NOMO-1 treated with dmso at 0.1 percent for 144 hours (cell line): ENCODE results near the gene FAM234A.
"Not testable (repeated sequence)": the region's sequence is repeated elsewhere in the genome, so short reads cannot be mapped to it uniquely, and the experiment has no call there.

Source experiments
- DNase-seq: peaks from one replicate; lab custom pipeline; 2025; ENCODE audit not compliant: unreplicated experiment; lab: John Stamatoyannopoulos, UW

Gene FAM234A

GRCh38 chr16:263944-264343, 29.3 kb downstream of the FAM234A start:
- DNase-seq = no peak

GRCh38 chr16:264440-264951, 29.9 kb downstream of the FAM234A start:
- no peak for DNase-seq

GRCh38 chr16:265002-265529, 30.4 kb downstream of the FAM234A start:
- DNase-seq = no peak

- no peak for DNase-seq
Observed at GRCh38 chr16:265711-266110, 31.1 kb downstream of the FAM234A start.

- DNase-seq = no peak
Observed at GRCh38 chr16:266258-267164, 31.9 kb downstream of the FAM234A start.

DNA sequence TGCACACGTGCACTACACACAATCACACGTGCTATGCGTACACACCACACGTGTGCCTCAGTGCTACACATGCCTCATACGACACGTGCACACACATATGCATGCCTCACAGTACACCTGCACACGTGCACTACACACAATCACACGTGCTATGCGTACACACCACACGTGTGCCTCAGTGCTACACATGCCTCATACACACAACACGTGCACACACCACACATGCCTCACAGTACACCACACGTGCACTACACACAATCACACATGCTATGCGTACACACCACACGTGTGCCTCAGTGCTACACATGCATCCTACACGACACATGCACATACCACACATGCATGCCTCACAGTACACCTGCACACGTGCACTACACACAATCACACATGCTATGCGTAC, 32.9 kb downstream of the FAM234A start:
- DNase-seq = not testable (repeated sequence)

DNA sequence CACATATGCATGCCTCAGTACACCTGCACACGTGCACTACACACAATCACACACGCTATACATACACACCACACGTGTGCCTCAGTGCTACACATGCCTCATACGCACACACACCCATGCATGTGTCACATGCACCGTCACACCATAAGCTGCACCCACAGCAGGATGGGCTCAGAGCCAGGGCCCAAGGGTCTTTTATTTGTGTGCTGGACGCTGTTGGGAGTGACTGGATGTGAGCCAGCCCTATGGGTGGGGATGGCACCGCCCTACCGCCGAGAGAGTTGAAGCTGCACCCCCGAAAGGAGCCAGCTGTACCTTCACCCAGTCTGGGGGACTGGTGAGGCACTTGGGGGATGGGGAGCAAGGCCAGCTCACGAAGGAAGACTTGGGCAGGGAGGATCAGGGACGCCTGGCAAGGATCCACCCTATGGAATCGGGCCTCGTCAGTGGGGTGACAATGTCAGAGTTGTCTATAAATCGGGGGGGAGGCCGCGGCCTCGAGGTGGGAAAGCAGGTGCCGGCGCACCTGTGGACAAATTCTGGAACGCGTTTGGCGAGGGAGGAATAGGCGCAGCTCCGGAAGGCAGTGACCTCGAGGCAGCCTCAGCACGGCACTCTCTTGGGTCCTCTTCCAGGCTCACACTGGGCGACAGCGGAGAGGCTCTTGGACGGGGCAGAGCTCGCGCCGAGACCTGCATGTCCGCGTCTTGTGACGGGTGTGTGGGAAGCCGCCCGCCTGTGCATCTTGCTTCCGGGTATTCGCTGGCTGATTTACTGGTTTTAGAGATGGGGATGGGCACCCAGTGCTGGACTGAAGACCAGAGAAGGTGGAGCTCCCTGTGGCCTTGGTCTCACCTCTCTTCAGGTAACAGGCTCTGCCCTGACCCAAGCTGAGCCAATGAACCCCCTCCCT, 33.8 kb downstream of the FAM234A start:
- DNase-seq = no peak

GRCh38 chr16:269061-269796, 34.6 kb downstream of the FAM234A start:
- no peak for DNase-seq

- no peak for DNase-seq
Observed at GRCh38 chr16:270381-271255, 36.0 kb downstream of the FAM234A start.

DNA sequence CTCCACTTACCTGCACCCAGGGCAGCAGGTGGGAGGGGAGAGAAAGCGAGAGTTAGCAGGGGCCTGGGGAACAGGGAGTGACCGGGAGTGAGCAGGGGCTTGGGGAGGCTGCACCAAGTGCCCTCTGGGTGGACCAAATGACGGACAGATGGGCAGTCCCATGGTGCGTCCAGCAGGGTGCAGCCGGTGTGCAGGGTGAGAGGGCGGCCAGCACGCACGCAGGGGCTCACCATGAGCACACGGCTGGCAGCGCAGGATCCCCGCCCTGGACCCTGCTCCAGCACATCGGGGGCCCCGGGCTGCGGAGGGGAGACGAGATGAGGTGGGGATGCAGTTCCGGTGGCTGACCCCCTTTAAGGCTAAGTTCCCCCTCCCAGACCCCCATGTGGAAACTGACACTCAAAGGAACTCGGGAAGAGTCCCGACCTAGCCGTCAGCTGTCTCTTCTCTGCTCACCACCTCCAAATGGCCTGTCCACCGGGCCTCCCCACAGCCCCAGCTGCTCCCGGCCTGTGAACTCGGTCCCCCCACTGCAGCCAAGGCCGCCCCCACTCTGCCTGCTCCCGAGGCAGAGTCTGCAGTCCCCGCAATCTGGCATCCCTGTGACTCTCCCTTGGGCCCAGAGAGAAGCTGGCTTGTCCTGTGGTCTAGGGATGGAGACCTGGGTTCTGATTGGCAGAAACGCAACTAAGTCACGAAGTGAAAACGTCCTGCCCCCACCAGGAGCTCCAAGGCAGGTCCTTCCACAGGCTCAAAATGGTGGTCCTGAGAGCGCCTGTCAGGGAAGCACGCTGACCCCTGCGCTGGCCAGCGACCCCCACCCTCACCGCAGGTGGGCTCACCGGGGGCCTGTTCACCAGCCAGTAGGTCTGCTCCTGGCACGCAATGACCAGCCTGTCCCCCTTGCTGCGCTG, 38.3 kb downstream of the FAM234A start:
- DNase-seq = no peak

GRCh38 chr16:273547-274421, 39.2 kb downstream of the FAM234A start:
- DNase-seq = no peak

GRCh38 chr16:275041-275641, 40.5 kb downstream of the FAM234A start:
- no peak for DNase-seq

- DNase-seq = no peak
Observed at GRCh38 chr16:275786-276232, 41.2 kb downstream of the FAM234A start, which contains the start of gene RGS11. RGS11 (minus strand) TSS chr16:275944; CDS start chr16:275911, 33 bp downstream.

DNA sequence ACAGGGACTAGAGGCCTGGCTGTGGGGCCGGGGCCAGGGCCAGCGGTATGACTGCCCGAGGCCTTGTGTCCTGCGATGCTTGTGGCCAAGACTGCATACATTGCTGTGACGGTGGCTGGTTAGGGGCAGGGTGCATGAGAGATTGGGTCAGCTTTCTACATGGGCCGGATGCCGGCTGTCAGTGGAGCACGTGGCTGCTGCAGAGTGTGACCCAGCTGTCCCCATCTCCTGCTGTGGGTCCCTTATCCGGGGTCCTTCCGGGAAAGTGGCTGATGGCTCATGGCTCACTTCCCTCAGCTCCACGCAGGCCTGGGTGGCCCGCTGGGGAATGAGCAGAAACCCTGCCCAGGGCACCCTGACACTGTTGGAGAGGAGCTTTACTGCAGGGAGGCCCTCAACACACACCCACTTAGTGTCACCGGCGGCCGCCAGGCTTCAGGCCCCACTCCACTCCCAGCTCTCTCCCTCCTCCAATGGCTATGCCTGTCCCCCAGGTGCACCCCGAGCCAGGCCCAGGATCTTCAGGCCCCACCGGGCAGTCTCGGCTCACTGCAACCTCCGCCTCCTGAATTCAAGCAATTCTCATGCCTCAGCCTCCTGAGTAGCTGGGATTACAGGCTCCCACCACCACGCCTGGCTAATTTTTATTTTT, 41.9 kb downstream of the FAM234A start:
- DNase-seq = no peak

GRCh38 chr16:278863-279366, 44.3 kb downstream of the FAM234A start:
- DNase-seq = no peak

GRCh38 chr16:279531-279930, 44.9 kb downstream of the FAM234A start:
- no peak for DNase-seq
